Heart right ventricle (tissue), 16 donors: ENCODE results near the gene CMBL. TPM values are rescaled to one million over a fixed set of nuclear protein-coding genes. Genes with fewer than 3 reads are reported as not detected.

Source experiments
- ATAC-seq, 8 donors: fragments of 200-7000 bp; cut with Tn5 transposase; one replicate each; pipeline ENCODE4 v1.9.1; 2020; ENCODE audit warnings: mild to moderate bottlenecking in 8 of 8, moderate library complexity in 8 of 8, moderate number of reproducible peaks in 1 of 8
- DNase-seq, 2 donors: peaks; one replicate each; pipeline ENCODE4 v3.0.0-alpha.2; 2020
- H3K27ac ChIP-seq, 10 donors: fragments of 200-600 bp; sonication (generic) in 2 of 10; one replicate each; pipeline versions ENCODE4 v1.5.0 to v1.8.0; 2020 to 2022; ENCODE audit warnings: mild to moderate bottlenecking in 3 of 10
- H3K27me3 ChIP-seq, 7 donors: fragments of 200-600 bp; one replicate each; pipeline ENCODE4 v1.8.0; 2021 to 2022; ENCODE audit warnings: mild to moderate bottlenecking in 2 of 7
- H3K36me3 ChIP-seq, 9 donors: fragments of 200-600 bp; sonication (generic) in 1 of 9; one replicate each; pipeline versions ENCODE4 v1.5.0 to v1.8.0; 2020 to 2022; ENCODE audit warnings: mild to moderate bottlenecking in 2 of 9
- H3K4me1 ChIP-seq, 9 donors: fragments of 200-600 bp; sonication (generic) in 1 of 9; one replicate each; pipeline versions ENCODE4 v1.5.0 to v1.8.0; 2020 to 2022; ENCODE audit warnings: mild to moderate bottlenecking in 4 of 9
- H3K4me3 ChIP-seq, 10 donors: fragments of 200-600 bp; sonication (generic) in 2 of 10; one replicate each; pipeline versions ENCODE4 v1.5.0 to v1.8.0; 2020 to 2022; ENCODE audit warnings: mild to moderate bottlenecking in 7 of 10, moderate library complexity in 2 of 10
- H3K9me3 ChIP-seq, 11 donors: fragments of 200-600 bp in 10 of 11; sonication (generic) in 2 of 11; one replicate each; pipeline versions ENCODE4 v1.5.0 to v1.8.0; 2013 to 2022; ENCODE audit warnings: mild to moderate bottlenecking in 2 of 11, control low read depth in 1 of 11, moderate library complexity in 1 of 11
- CTCF ChIP-seq, 9 donors: fragments of 200-600 bp; sonication (generic) in 2 of 9; IDR thresholded peaks; one replicate each; pipeline versions ENCODE4 v1.5.0 to v1.8.0; 2021 to 2022; ENCODE audit warnings: antibody characterized with exemption in 9 of 9, mild to moderate bottlenecking in 5 of 9, moderate library complexity in 1 of 9
- WGBS, 2 donors: extraction: QIAGEN DNeasy Blood & Tissue Kit; methylation state at CpG; one replicate each; pipeline ENCODE4 v1.1.7; 2013; ENCODE audit warnings: inconsistent platforms in 1 of 2; 5-methylcytosine and 5-hydroxymethylcytosine counted together
- intact Hi-C, 10 donors: fragments of 100-400 bp; cut with DNase I; formaldehyde crosslinking; loops; one replicate each; pipeline versions ENCODE4 v1.11.1 to v1.14.2; 2022
- polyA plus RNA-seq, 2 donors: library from polyadenylated mRNA; stranded (reverse); fragments of 200-250 nt; gene quantifications; one replicate each; pipeline ENCODE4 v1.2.3, GENCODE V29; 2013
- total RNA-seq, 10 donors: library from RNA; stranded (reverse); fragmentation: NEBNext Ultra II Directional in 3 of 10; extraction: Animal tissue kit (Norgen Biotek cat#: 25700) in 3 of 10; gene quantifications; one replicate each; pipeline versions ENCODE4 v1.2.1 to v1.2.4, GENCODE V29; 2021 to 2023
- donor health status: Arrhythmogenic right ventricular cardiomyopathy.
- donor health status: ischemic (EF 13 %, LVEDD 7.1; RV severe dilation, severe dysfunction).
- donor health status: healthy with polysubstance abuse.
- donor health status: DM: no; HTN: yes; CAD: no.
- donor health status: DM: no; HTN: no; CAD: no.
- donor health status: ischemic (EF 25% LVEDD 6.9; RV normal size, moderate dysfunction).
- donor health status: ischemic (EF 25% LVEDD 5.7; RV mildly dilated, moderate dysfunction).
- donor health status: healthy.
- donor health status: DM: yes; HTN: yes; CAD: no.
- donor health status: Ischemic cardiomyopathy.
- donor health status: ischemic (EF 35%, LVEDD 5.7; RV mildly dilated, moderate dysfunction).
- donor health status: nonischemic (EF 11% LVEDD 7.7; RV severe dilation, severe dysfunction).
- donor health status: DM: yes; HTN: yes; CAD: no.
- donor health status: PGD.
- donor health status: ischemic (EF 29% LVEDD 5.4; RV normal size, mild dysfunction).
- donor health status: nonischemic (EF 23%, LVEDD 6.1; RV moderate dilation, normal function).

Gene CMBL
- total and polyA plus RNA-seq, 12 donors: 12.0 to 53.4 (median 40.7) TPM

- Histone ChIP-seq H3K36me3 (peaks cover 0 to 46% (median 0%) of the 10 kb centered on the region in 9 donors), H3K27ac (no peak overlapping the region), H3K4me1 (peaks cover 0 to 16% (median 6%) of the 10 kb centered on the region in 9 donors), H3K4me3 (no peak overlapping the region), H3K9me3 (no peaks in the 10 kb centered on the region), H3K27me3 (no peaks in the 10 kb centered on the region)
- peak; percentile 84 to 86 for DNase-seq
- peak; percentile 80 to 93 (median 86) for ATAC-seq
- intact Hi-C loops: loop anchor here (1.0 to 10.0 kb wide), 9 partner anchors 51 to 343 kb away; no protein-coding TSS in a partner anchor
- TF ChIP-seq CTCF (IDR thresholded peaks at IDR 0.05): peak; percentile 82 to 98 (median 94)
- WGBS, 2 donors: 23 to 25% methylated on average over 17 of the region's 17 CpGs
Observed at GRCh38 chr5:10283927-10284635, 23.6 kb downstream of the CMBL start.

GRCh38 chr5:10279925-10280720, 27.6 kb downstream of the CMBL start:
- intact Hi-C loops: loop anchor here (5.0 to 10.0 kb wide), 8 partner anchors 55 to 355 kb away; no protein-coding TSS in a partner anchor
- WGBS, 2 donors: 89 to 95% methylated on average over 7 of the region's 7 CpGs
- DNase-seq (no peak), ATAC-seq (no peak)
- Histone ChIP-seq H3K9me3 (no peaks in the 10 kb centered on the region), H3K27me3 (no peaks in the 10 kb centered on the region), H3K4me1 (peaks cover 0 to 7% (median 0%) of the 10 kb centered on the region in 9 donors), H3K27ac (no peak overlapping the region), H3K4me3 (no peak overlapping the region), H3K36me3 (peaks cover 0 to 21% (median 0%) of the 10 kb centered on the region in 9 donors)
- TF ChIP-seq CTCF (IDR thresholded peaks at IDR 0.05): no peak

GRCh38 chr5:10279328-10279727, 28.4 kb downstream of the CMBL start:
- Histone ChIP-seq H3K27ac (no peak overlapping the region), H3K4me3 (no peak overlapping the region), H3K27me3 (no peaks in the 10 kb centered on the region), H3K9me3 (no peaks in the 10 kb centered on the region), H3K36me3 (peaks cover 0 to 21% (median 0%) of the 10 kb centered on the region in 9 donors), H3K4me1 (peaks cover 0 to 6% (median 0%) of the 10 kb centered on the region in 9 donors)
- intact Hi-C loops: loop anchor here in 1 of 10 donors (10.0 kb wide), 1 partner anchor 355 kb away; no protein-coding TSS in a partner anchor
- ATAC-seq: no peak
- no peak for TF ChIP-seq CTCF (IDR thresholded peaks at IDR 0.05)
- DNase-seq: no peak
- WGBS, 2 donors: 89 to 91% methylated on average over 4 of the region's 4 CpGs

- Histone ChIP-seq H3K27ac (no peak overlapping the region), H3K4me1 (peaks cover 0 to under 1% (median 0%) of the 10 kb centered on the region in 9 donors), H3K9me3 (no peaks in the 10 kb centered on the region), H3K27me3 (no peaks in the 10 kb centered on the region), H3K36me3 (peaks cover 0 to 21% (median 0%) of the 10 kb centered on the region in 9 donors), H3K4me3 (no peak overlapping the region)
- ATAC-seq: peak in 1 of 8 donors; percentile 18
- intact Hi-C loops: loop anchor here in 1 of 10 donors (10.0 kb wide), 1 partner anchor 356 kb away; no protein-coding TSS in a partner anchor
- DNase-seq: no peak
- WGBS, 2 donors: 87 to 95% methylated on average over 12 of the region's 12 CpGs
- no peak for TF ChIP-seq CTCF (IDR thresholded peaks at IDR 0.05)
Observed at GRCh38 chr5:10278658-10279279, 28.9 kb downstream of the CMBL start.
